OCI-LY1 (cell line): Measurements from ENCODE around the gene FGD4.

Experiments
- H2AFZ ChIP-seq: fragments of 200-600 bp; sonication (generic), shearing (Covaris generic); 2 replicates; pipeline ENCODE4 v1.6.0; 2014; ENCODE audit warnings: antibody characterized with exemption, mild to moderate bottlenecking, low read length
- H3F3A ChIP-seq: fragments of 200-600 bp; sonication (generic), shearing (Covaris generic); 2 replicates; pipeline ENCODE4 v1.6.0; 2014; ENCODE audit warnings: mild to moderate bottlenecking, antibody characterized with exemption, low read length, moderate library complexity; ENCODE audit not compliant: insufficient read depth
- H3K27ac ChIP-seq: fragments of 200-600 bp; sonication (generic); 2 replicates; pipeline ENCODE4 v1.5.1; 2014; ENCODE audit warnings: low read length, mixed run types, mild to moderate bottlenecking, low read depth; ENCODE audit not compliant: poor library complexity, severe bottlenecking
- H3K27me3 ChIP-seq: fragments of 200-600 bp; sonication (generic); 2 replicates; pipeline ENCODE4 v1.6.0; 2014; ENCODE audit warnings: antibody characterized with exemption, mild to moderate bottlenecking, low read length, moderate library complexity; ENCODE audit not compliant: insufficient read depth
- H3K36me3 ChIP-seq: fragments of 200-600 bp; sonication (generic); 2 replicates; pipeline ENCODE4 v1.6.1; 2014; ENCODE audit warnings: mild to moderate bottlenecking, antibody characterized with exemption, low read length, moderate library complexity, mixed read lengths; ENCODE audit not compliant: insufficient read depth
- H3K4me1 ChIP-seq: fragments of 200-600 bp; sonication (generic); 2 replicates; pipeline ENCODE4 v1.5.1; 2014; ENCODE audit warnings: mild to moderate bottlenecking, low read length, moderate library complexity; ENCODE audit not compliant: insufficient read depth, severe bottlenecking
- H3K4me2 ChIP-seq: fragments of 200-600 bp; sonication (generic), shearing (Covaris generic); 2 replicates; pipeline ENCODE4 v1.6.1; 2014; ENCODE audit warnings: low read length
- H3K4me3 ChIP-seq: fragments of 200-600 bp; sonication (generic); 2 replicates; pipeline ENCODE4 v1.5.1; 2014; ENCODE audit warnings: low read length, low read depth, mild to moderate bottlenecking, mixed read lengths; ENCODE audit not compliant: poor library complexity, severe bottlenecking
- H3K79me2 ChIP-seq: fragments of 200-600 bp; shearing (Covaris generic); 2 replicates; pipeline ENCODE4 v1.6.1; 2016; ENCODE audit warnings: mixed run types, low read length, mixed read lengths; ENCODE audit not compliant: insufficient read depth
- H3K9ac ChIP-seq: fragments of 200-600 bp; sonication (generic), shearing (Covaris generic); 2 replicates; pipeline ENCODE4 v1.6.1; 2014; ENCODE audit warnings: mild to moderate bottlenecking, low read length, mixed read lengths
- H3K9me2 ChIP-seq: fragments of 200-600 bp; sonication (generic), shearing (Covaris generic); 2 replicates; pipeline ENCODE4 v1.6.1; 2014; ENCODE audit warnings: low read depth, mild to moderate bottlenecking, low read length, mixed read lengths
- H3K9me3 ChIP-seq: fragments of 200-600 bp; shearing (Covaris generic); 2 replicates; pipeline ENCODE4 v1.6.1; 2014; ENCODE audit warnings: low read length, mixed read lengths
- H4K20me1 ChIP-seq: fragments of 200-600 bp; sonication (generic), shearing (Covaris generic); 2 replicates; pipeline ENCODE4 v1.6.0; 2016; ENCODE audit warnings: mild to moderate bottlenecking, low read length; ENCODE audit not compliant: insufficient read depth
- CTCF ChIP-seq: fragments of 200-600 bp; sonication (generic), shearing (Covaris generic); IDR thresholded peaks from 2 replicates; pipeline ENCODE4 v1.5.1; 2017; ENCODE audit warnings: mild to moderate bottlenecking, antibody characterized with exemption, low read length, moderate library complexity, mixed read lengths
- EZH2 ChIP-seq: fragments of 200-600 bp; sonication (generic), shearing (Covaris generic); IDR thresholded peaks from 2 replicates; pipeline ENCODE4 v1.8.0; 2017; ENCODE audit warnings: borderline replicate concordance, mixed run types, mild to moderate bottlenecking, antibody characterized with exemption, low read length, moderate library complexity, mixed read lengths

The FGD4 gene

GRCh38 chr12:32501835-32502333 is 102.5 kb downstream of the FGD4 start:
- Histone ChIP-seq H3K79me2 (no peaks in the 10 kb centered on the region), H3K36me3 (no peaks in the 10 kb centered on the region), H3K4me1 (peaks cover 22% of the 10 kb centered on the region), H3K27ac (no peak overlapping the region), H3K9ac (no peak overlapping the region), H3F3A (no peaks in the 10 kb centered on the region), H3K4me3 (no peak overlapping the region), H3K4me2 (no peak overlapping the region), H2AFZ (no peak overlapping the region), H3K9me3 (no peaks in the 10 kb centered on the region), H3K9me2 (no peaks in the 10 kb centered on the region), H3K27me3 (no peaks in the 10 kb centered on the region), H4K20me1 (no peaks in the 10 kb centered on the region)
- TF ChIP-seq EZH2 (no peak), CTCF (no peak)

- no peak overlapping the region for H3K9ac ChIP-seq
- H3K27me3 ChIP-seq, result no peaks in the 10 kb centered on the region
- no peak overlapping the region for H3K4me2 ChIP-seq
- H3K27ac ChIP-seq, result no peak overlapping the region
- H2AFZ ChIP-seq, result no peak overlapping the region
- no peaks in the 10 kb centered on the region for H3K36me3 ChIP-seq
- no peaks in the 10 kb centered on the region for H3K9me2 ChIP-seq
- no peaks in the 10 kb centered on the region for H4K20me1 ChIP-seq
- no peaks in the 10 kb centered on the region for H3F3A ChIP-seq
- no peak overlapping the region for H3K4me3 ChIP-seq
- H3K79me2 ChIP-seq, result no peaks in the 10 kb centered on the region
- no peaks in the 10 kb centered on the region for H3K9me3 ChIP-seq
- TF ChIP-seq EZH2 (no peak), CTCF (no peak)
- H3K4me1 ChIP-seq, result peaks cover 18% of the 10 kb centered on the region
These were observed 103.5 kb downstream of the FGD4 start for GRCh38 chr12:32502693-32503502.

GRCh38 chr12:32503730-32504129 is 104.4 kb downstream of the FGD4 start:
- Histone ChIP-seq H3K27me3 (no peaks in the 10 kb centered on the region), H3K4me2 (no peak overlapping the region), H3K27ac (no peak overlapping the region), H3K9ac (no peak overlapping the region), H4K20me1 (no peaks in the 10 kb centered on the region), H3K79me2 (no peaks in the 10 kb centered on the region), H3K4me3 (no peak overlapping the region), H3K36me3 (no peaks in the 10 kb centered on the region), H3K4me1 (peaks cover 15% of the 10 kb centered on the region), H3K9me2 (no peaks in the 10 kb centered on the region), H3F3A (no peaks in the 10 kb centered on the region), H2AFZ (no peak overlapping the region), H3K9me3 (no peaks in the 10 kb centered on the region)
- TF ChIP-seq CTCF, result no peak
